T-helper 17 cell (primary cell): ENCODE results near the gene CDC5L. TPM values are rescaled to one million over a fixed set of nuclear protein-coding genes. Genes with fewer than 3 reads are reported as not detected.
"Not testable (repeated sequence)": the region's sequence is repeated elsewhere in the genome, so short reads cannot be mapped to it uniquely, and the experiment has no call there.

Experiments used
- ATAC-seq: fragments of 150-1000 bp; cut with Tn5 transposase; 2 replicates; pipeline ENCODE4 v1.10.0; 2021; ENCODE audit warnings: mild to moderate bottlenecking, moderate library complexity
- DNase-seq, 3 donors: peaks; one replicate each; pipeline versions ENCODE4 v3.0.0 to v3.0.0-alpha.2; 2020 to 2021
- H3K9me3 ChIP-seq: one replicate; pipeline ENCODE4 v1.7.0; 2013; ENCODE audit warnings: low read length, mild to moderate bottlenecking; ENCODE audit not compliant: control insufficient read depth, poor library complexity, severe bottlenecking
- H3K27ac Mint-ChIP-seq: one replicate; pipeline ENCODE4 v1.8.0; 2022; ENCODE audit warnings: mild to moderate bottlenecking, moderate library complexity, mixed read lengths
- H3K27me3 Mint-ChIP-seq: one replicate; pipeline ENCODE4 v1.8.0; 2022; ENCODE audit warnings: mixed read lengths
- H3K36me3 Mint-ChIP-seq: one replicate; pipeline ENCODE4 v1.8.0; 2022; ENCODE audit warnings: low read depth, mixed read lengths
- H3K4me1 Mint-ChIP-seq: one replicate; pipeline ENCODE4 v1.8.0; 2022; ENCODE audit warnings: mild to moderate bottlenecking, mixed read lengths
- H3K4me3 Mint-ChIP-seq: one replicate; pipeline ENCODE4 v1.8.0; 2022; ENCODE audit warnings: mild to moderate bottlenecking, moderate library complexity, mixed read lengths
- total RNA-seq, 4 donors: library from RNA in 2 of 4; stranded (reverse) in 2 of 4; gene quantifications; one replicate each; pipeline ENCODE4 v1.2.3 and lab custom pipeline; 2022 to 2026

The CDC5L gene
- total RNA-seq (10 to 100 TPM; 17.8 to 24.7 TPM), total RNA-seq (lab: John Stamatoyannopoulos, UW) (99.5 to 147 reads per million in 2 donors)

- Mint-ChIP-seq H3K27ac (peak within 1 kb of the TSS; percentile 98), H3K4me3 (peak within 1 kb of the TSS; percentile 97), H3K27me3 (peaks cover 5% of the 10 kb centered on the region), H3K4me1 (peaks cover 44% of the 10 kb centered on the region), H3K36me3 (peaks cover 3% of the 10 kb centered on the region)
- ATAC-seq (peak; percentile 86), DNase-seq (peak; percentile 62 to 82 (median 80))
- no peaks in the 10 kb centered on the region for H3K9me3 ChIP-seq
Measured at GRCh38 chr6:44387346-44388134, at the start of gene CDC5L. CDC5L (plus strand) TSS chr6:44387706; CDS start chr6:44387824, 118 bp downstream.

GRCh38 chr6:44338228-44339122, 49.0 kb upstream of the CDC5L start:
- peak; percentile 95 for ATAC-seq
- Mint-ChIP-seq H3K36me3 (no peaks in the 10 kb centered on the region), H3K27me3 (peaks cover 34% of the 10 kb centered on the region), H3K4me3 (no peak overlapping the region), H3K4me1 (no peaks in the 10 kb centered on the region), H3K27ac (no peak overlapping the region)
- peak; percentile 18 to 57 (median 40) for DNase-seq
- H3K9me3 ChIP-seq = no peaks in the 10 kb centered on the region

DNA sequence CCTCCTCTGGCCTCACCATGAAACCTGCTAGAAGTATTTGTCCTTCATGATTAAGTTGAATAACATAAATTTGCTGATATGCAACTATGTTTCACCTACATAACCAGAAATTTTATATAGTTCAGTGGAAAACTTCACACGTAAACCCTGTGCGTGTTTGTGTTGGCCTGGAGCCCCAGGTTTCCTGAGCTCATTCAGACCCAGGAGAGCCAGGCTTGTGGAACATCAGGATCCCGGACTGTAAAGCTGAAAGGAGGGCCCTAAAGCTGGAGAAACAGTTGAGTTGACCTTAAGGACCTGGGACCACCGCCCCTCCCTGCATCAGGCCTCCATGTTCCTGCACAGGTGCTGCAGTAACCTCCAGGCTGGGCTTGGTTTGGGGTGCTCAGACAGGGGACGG, 48.2 kb upstream of the CDC5L start:
- no peak for ATAC-seq
- Mint-ChIP-seq H3K4me1 (no peaks in the 10 kb centered on the region), H3K27me3 (peaks cover 38% of the 10 kb centered on the region), H3K4me3 (no peak overlapping the region), H3K36me3 (no peaks in the 10 kb centered on the region), H3K27ac (no peak overlapping the region)
- H3K9me3 ChIP-seq = no peaks in the 10 kb centered on the region
- no peak for DNase-seq

DNA sequence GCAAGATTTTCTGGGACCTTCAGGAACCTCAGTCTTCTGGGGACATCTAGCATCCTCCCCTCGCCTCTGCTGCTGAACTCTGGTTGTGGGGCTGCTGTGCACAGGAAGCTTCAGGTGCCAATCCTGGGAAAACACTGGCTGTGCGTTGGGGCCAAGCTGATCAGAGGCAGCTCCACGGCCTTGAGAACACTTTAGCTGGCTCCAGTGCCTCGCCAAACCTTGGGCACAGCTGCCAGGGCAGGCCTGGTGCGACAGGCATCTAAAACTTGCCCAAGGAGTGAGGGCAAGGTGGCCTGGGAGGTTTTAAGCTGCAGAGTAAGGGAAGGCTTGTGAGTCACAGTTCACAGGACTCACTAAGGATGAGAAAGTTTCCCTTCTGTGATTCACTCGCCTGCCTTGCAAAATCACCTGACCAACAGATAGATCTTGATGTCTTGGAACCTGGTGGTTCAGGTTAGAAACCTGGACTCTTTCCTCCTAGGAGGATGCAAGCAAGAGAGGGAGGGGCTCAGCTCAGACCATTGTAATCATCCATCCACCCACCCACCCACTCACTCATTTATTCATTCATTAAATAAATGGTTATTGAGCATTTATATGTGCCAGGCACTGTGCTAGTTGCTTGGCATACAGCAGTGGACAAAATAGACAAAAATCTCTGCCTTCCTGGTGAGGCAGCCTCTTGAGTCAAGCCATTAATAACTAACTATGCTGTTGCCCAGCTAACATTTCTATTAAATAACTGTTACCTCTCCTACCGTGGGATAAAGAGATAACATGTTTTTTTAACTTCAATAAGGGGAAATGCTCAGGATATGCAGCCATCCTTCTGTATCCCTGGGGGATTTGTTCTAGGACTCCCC, 47.5 kb upstream of the CDC5L start:
- DNase-seq = no peak
- H3K27ac Mint-ChIP-seq = no peak overlapping the region
- H3K4me1 Mint-ChIP-seq = no peaks in the 10 kb centered on the region
- ATAC-seq = no peak
- no peak overlapping the region for H3K4me3 Mint-ChIP-seq
- H3K36me3 Mint-ChIP-seq = no peaks in the 10 kb centered on the region
- H3K27me3 Mint-ChIP-seq = peaks cover 45% of the 10 kb centered on the region
- H3K9me3 ChIP-seq = no peaks in the 10 kb centered on the region

GRCh38 chr6:44341095-44341890, 46.2 kb upstream of the CDC5L start:
- DNase-seq (no peak), ATAC-seq (no peak)
- no peak overlapping the region for H3K4me3 Mint-ChIP-seq
- H3K27ac Mint-ChIP-seq = no peak overlapping the region
- H3K9me3 ChIP-seq = no peaks in the 10 kb centered on the region
- peaks cover 55% of the 10 kb centered on the region for H3K27me3 Mint-ChIP-seq
- H3K36me3 Mint-ChIP-seq = no peaks in the 10 kb centered on the region
- H3K4me1 Mint-ChIP-seq = no peaks in the 10 kb centered on the region

DNA sequence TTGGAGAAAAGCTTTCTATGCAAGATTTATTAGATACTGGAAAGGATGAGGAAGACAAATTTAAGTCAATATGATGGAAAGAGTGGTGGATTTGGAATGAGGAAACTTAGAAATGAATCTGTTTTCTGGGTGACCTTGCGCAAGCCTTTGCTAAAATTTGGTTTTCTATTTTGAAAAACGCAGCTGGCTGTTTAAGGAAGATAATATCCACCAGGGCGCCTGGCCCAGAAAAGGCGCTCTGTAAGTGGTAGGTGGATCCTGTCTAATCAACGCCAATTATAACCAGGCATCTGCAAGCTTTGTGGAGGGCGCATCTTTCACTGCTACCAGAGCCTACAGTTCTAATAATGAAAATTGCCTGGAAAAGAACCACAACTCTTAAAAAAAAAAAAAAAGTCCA, 45.5 kb upstream of the CDC5L start:
- H3K27me3 Mint-ChIP-seq = peaks cover 50% of the 10 kb centered on the region
- H3K27ac Mint-ChIP-seq = no peak overlapping the region
- no peak overlapping the region for H3K4me3 Mint-ChIP-seq
- no peaks in the 10 kb centered on the region for H3K9me3 ChIP-seq
- DNase-seq (no peak), ATAC-seq (no peak)
- no peaks in the 10 kb centered on the region for H3K4me1 Mint-ChIP-seq
- no peaks in the 10 kb centered on the region for H3K36me3 Mint-ChIP-seq

GRCh38 chr6:44342489-44342888, 45.0 kb upstream of the CDC5L start, which contains the start of gene SPATS1:
SPATS1 (plus strand) TSS chr6:44342650; CDS start chr6:44343096, 446 bp downstream.
- H3K27me3 Mint-ChIP-seq = peaks cover 46% of the 10 kb centered on the region
- DNase-seq = no peak

GRCh38 chr6:44346818-44347217, 40.7 kb upstream of the CDC5L start:
- peaks cover 46% of the 10 kb centered on the region for H3K27me3 Mint-ChIP-seq
- not testable (repeated sequence) for H3K4me1 Mint-ChIP-seq, H3K9me3 ChIP-seq, H3K27ac Mint-ChIP-seq, H3K36me3 Mint-ChIP-seq, H3K4me3 Mint-ChIP-seq, ATAC-seq, DNase-seq

More at GRCh38 chr6:44342489-44342888, 45.0 kb upstream of the CDC5L start, which contains the start of gene SPATS1:
- no peak within 1 kb of the TSS for H3K27ac Mint-ChIP-seq
- H3K9me3 ChIP-seq = no peaks in the 10 kb centered on the region
- H3K36me3 Mint-ChIP-seq = no peaks in the 10 kb centered on the region
- no peak for ATAC-seq
- H3K4me1 Mint-ChIP-seq = no peaks in the 10 kb centered on the region
- H3K4me3 Mint-ChIP-seq = no peak within 1 kb of the TSS

DNA sequence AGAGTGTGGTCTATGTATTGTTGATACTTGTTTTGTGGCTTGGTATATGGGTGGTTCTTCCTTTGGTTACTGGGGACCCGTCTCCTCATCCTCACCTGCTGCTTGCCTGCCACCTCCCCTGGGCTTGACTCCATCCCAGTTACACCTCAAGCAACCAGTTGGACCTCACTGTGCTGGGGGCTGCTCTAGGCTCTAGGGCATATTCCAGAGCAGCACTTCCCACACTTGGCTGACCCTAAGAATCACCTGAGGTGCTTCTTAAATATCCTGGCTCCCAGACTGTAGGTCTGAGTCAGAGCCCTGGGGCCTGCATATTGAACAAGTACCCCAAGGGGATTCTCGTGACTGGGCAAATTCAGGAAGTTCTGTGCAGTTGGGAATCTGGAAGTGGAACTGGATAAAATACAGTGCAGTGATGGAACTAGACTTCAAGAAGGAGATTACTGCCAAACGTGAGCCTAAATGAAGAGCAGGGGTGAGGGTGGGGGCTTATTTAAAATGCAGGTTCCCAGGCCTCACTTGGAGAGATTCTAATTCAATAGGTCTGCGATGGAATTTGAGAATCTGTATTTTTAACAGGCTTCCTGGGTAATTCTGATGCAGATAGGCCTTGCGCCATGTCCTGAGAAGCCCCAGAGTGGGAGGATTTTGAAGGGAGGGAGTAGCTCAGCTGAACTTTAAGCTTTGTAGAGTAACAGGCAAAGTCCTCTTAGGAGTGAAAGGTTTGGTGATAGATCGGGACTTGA, 37.4 kb upstream of the CDC5L start:
- H3K27me3 Mint-ChIP-seq = peaks cover 17% of the 10 kb centered on the region
- H3K4me3 Mint-ChIP-seq = no peak overlapping the region
- ATAC-seq (no peak), DNase-seq (no peak)
- no peaks in the 10 kb centered on the region for H3K9me3 ChIP-seq
- no peaks in the 10 kb centered on the region for H3K36me3 Mint-ChIP-seq
- no peaks in the 10 kb centered on the region for H3K4me1 Mint-ChIP-seq
- no peak overlapping the region for H3K27ac Mint-ChIP-seq

GRCh38 chr6:44350650-44350994, 36.9 kb upstream of the CDC5L start:
- not testable (repeated sequence) for DNase-seq, H3K4me1 Mint-ChIP-seq, ATAC-seq, H3K9me3 ChIP-seq, H3K4me3 Mint-ChIP-seq, H3K36me3 Mint-ChIP-seq, H3K27ac Mint-ChIP-seq
- peaks cover 11% of the 10 kb centered on the region for H3K27me3 Mint-ChIP-seq

DNA sequence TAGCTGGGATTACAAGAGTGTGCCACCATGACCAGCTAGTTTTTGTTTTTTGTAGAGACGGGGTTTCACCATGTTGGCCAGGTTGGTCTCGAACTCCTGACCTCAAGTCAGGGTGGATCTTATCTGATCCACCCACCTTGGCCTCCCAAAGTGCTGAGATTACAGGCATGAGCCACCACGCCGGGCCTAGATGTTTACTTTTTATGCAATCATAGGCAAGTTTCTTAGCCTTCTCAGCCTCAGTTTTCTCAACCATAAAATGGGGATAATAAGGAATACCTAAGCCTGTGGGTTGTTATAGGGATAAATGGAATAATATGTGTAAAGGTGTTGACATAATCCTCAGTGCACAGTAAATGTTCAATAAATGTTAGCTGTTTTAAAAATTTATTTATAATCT, 35.2 kb upstream of the CDC5L start:
- no peak for ATAC-seq
- Mint-ChIP-seq H3K27me3 (peaks cover 13% of the 10 kb centered on the region), H3K4me3 (no peak overlapping the region), H3K27ac (no peak overlapping the region), H3K4me1 (no peaks in the 10 kb centered on the region), H3K36me3 (peaks cover 3% of the 10 kb centered on the region)
- no peaks in the 10 kb centered on the region for H3K9me3 ChIP-seq
- no peak for DNase-seq
